ENCODE data around the gene FBXO5. TPM values are rescaled to one million over a fixed set of nuclear protein-coding genes. Genes with fewer than 3 reads are reported as not detected.

FBXO5 gene
- total RNA-seq: 15.5 and 22.5 TPM in 2 replicates

GRCh38 chr6:152982904-152983636 is at the start of gene FBXO5:
FBXO5 (minus strand) TSS chr6:152983041; CDS start chr6:152982959, 82 bp downstream.
- no peak for TF ChIP-seq CTCF (IDR thresholded peaks at IDR 0.05; ENCODE audit: insufficient read depth, low read depth, low read length)
- peak within 1 kb of the TSS; percentile 85 for H3K4me3 ChIP-seq (ENCODE audit: low read depth, low read length)
- peak; percentile 99 for DNase-seq (ENCODE audit: low read depth)

- TF ChIP-seq CTCF (IDR thresholded peaks at IDR 0.05; ENCODE audit: insufficient read depth, low read depth, low read length): peak; percentile 47
- peak; percentile 78 for DNase-seq (ENCODE audit: low read depth)
- H3K4me3 ChIP-seq (ENCODE audit: low read depth, low read length): no peak overlapping the region
Measured at GRCh38 chr6:153032255-153032882, 49.5 kb upstream of the FBXO5 start.

GRCh38 chr6:153031335-153031955 is 48.6 kb upstream of the FBXO5 start:
- no peak overlapping the region for H3K4me3 ChIP-seq (ENCODE audit: low read depth, low read length)
- peak; percentile 40 for DNase-seq (ENCODE audit: low read depth)
- TF ChIP-seq CTCF (IDR thresholded peaks at IDR 0.05; ENCODE audit: insufficient read depth, low read depth, low read length): no peak

GRCh38 chr6:153028963-153029362 is 46.1 kb upstream of the FBXO5 start:
- DNase-seq (ENCODE audit: low read depth): no peak
- TF ChIP-seq CTCF (IDR thresholded peaks at IDR 0.05; ENCODE audit: insufficient read depth, low read depth, low read length): no peak
- no peak overlapping the region for H3K4me3 ChIP-seq (ENCODE audit: low read depth, low read length)

GRCh38 chr6:153028286-153028685 is 45.4 kb upstream of the FBXO5 start:
- DNase-seq (ENCODE audit: low read depth): no peak
- H3K4me3 ChIP-seq (ENCODE audit: low read depth, low read length): no peak overlapping the region
- no peak for TF ChIP-seq CTCF (IDR thresholded peaks at IDR 0.05; ENCODE audit: insufficient read depth, low read depth, low read length)

- TF ChIP-seq CTCF (IDR thresholded peaks at IDR 0.05; ENCODE audit: insufficient read depth, low read depth, low read length): no peak
- H3K4me3 ChIP-seq (ENCODE audit: low read depth, low read length): no peak overlapping the region
- DNase-seq (ENCODE audit: low read depth): no peak
Measured at GRCh38 chr6:153027480-153027879, 44.6 kb upstream of the FBXO5 start.
